Measurements from ENCODE around the gene AJAP1.

The AJAP1 gene

GRCh38 chr1:4684864-4685522, 30.6 kb downstream of the AJAP1 start:
- no peak for DNase-seq

GRCh38 chr1:4685523-4685865, 31.1 kb downstream of the AJAP1 start:
- DNase-seq, result no peak

- DNase-seq, result no peak
Observed at GRCh38 chr1:4687943-4688342, 33.5 kb downstream of the AJAP1 start.

- no peak for DNase-seq
Observed at GRCh38 chr1:4689271-4689935, 35.0 kb downstream of the AJAP1 start.

GRCh38 chr1:4689941-4690635, 35.7 kb downstream of the AJAP1 start:
- DNase-seq, result no peak

- no peak for DNase-seq
Observed at GRCh38 chr1:4690951-4691675, 36.7 kb downstream of the AJAP1 start.

GRCh38 chr1:4691766-4692405, 37.5 kb downstream of the AJAP1 start:
- DNase-seq, result no peak

GRCh38 chr1:4692437-4692836, 38.0 kb downstream of the AJAP1 start:
- DNase-seq, result no peak

GRCh38 chr1:4693331-4693730, 38.9 kb downstream of the AJAP1 start:
- DNase-seq, result no peak

GRCh38 chr1:4693891-4694290, 39.5 kb downstream of the AJAP1 start:
- DNase-seq, result no peak

- no peak for DNase-seq
Observed at GRCh38 chr1:4694492-4694891, 40.1 kb downstream of the AJAP1 start.

GRCh38 chr1:4695241-4695640, 40.8 kb downstream of the AJAP1 start:
- no peak for DNase-seq

GRCh38 chr1:4696161-4696745, 41.8 kb downstream of the AJAP1 start:
- DNase-seq, result no peak

- DNase-seq, result no peak
Observed at GRCh38 chr1:4696753-4697152, 42.3 kb downstream of the AJAP1 start.

GRCh38 chr1:4697801-4698200, 43.4 kb downstream of the AJAP1 start:
- DNase-seq, result no peak

- no peak for DNase-seq
Observed at GRCh38 chr1:4698911-4699310, 44.5 kb downstream of the AJAP1 start.

- DNase-seq, result no peak
Observed at GRCh38 chr1:4699376-4700301, 45.2 kb downstream of the AJAP1 start.

- DNase-seq, result no peak
Observed at GRCh38 chr1:4700801-4701200, 46.4 kb downstream of the AJAP1 start.

GRCh38 chr1:4701276-4701675, 46.9 kb downstream of the AJAP1 start:
- DNase-seq, result no peak

- no peak for DNase-seq
Observed at GRCh38 chr1:4702464-4702863, 48.1 kb downstream of the AJAP1 start.

- no peak for DNase-seq
Observed at GRCh38 chr1:4702932-4703331, 48.5 kb downstream of the AJAP1 start.

- no peak for DNase-seq
Observed at GRCh38 chr1:4703646-4704045, 49.2 kb downstream of the AJAP1 start.

Measured in NCI-H774 (cell line).